ENCODE results near the gene PTGDS.

- TF ChIP-seq GATA3 (IDR thresholded peaks at IDR 0.05; ENCODE audit: low read depth, low read length) (no peak), GATA2 (IDR thresholded peaks at IDR 0.05; ENCODE audit: low read depth, low read length) (no peak)
Measured at GRCh38 chr9:136983656-136984314, 6.5 kb downstream of the PTGDS start.
